Hematopoietic multipotent progenitor cell treated with erythropoietin and hydrocortisone succinate and interleukin-3 and kit ligand, for 6 days (in vitro differentiated cells): ENCODE results near the gene MINDY2.
A peak's percentile ranks its signal among the peaks of the same experiment; 100 is the strongest.
"Not testable (repeated sequence)": the region's sequence is repeated elsewhere in the genome, so short reads cannot be mapped to it uniquely, and the experiment has no call there.

Experiments
- DNase-seq: peaks from one replicate; pipeline ENCODE4 v3.0.0-alpha.2; 2015

Gene MINDY2

GRCh38 chr15:58755350-58755749 is 15.8 kb upstream of the MINDY2 start:
- DNase-seq, result no peak

- peak; percentile 45 for DNase-seq
These were observed 15.1 kb upstream of the MINDY2 start for GRCh38 chr15:58755956-58756355.

- peak; percentile 43 for DNase-seq
These were observed 13.0 kb upstream of the MINDY2 start for GRCh38 chr15:58758141-58758540.

GRCh38 chr15:58760385-58761009 is 10.6 kb upstream of the MINDY2 start:
- no peak for DNase-seq

- peak; percentile 38 for DNase-seq
These were observed 10.1 kb upstream of the MINDY2 start for GRCh38 chr15:58761010-58761388.

GRCh38 chr15:58762285-58762684 is 8.8 kb upstream of the MINDY2 start:
- no peak for DNase-seq

- no peak for DNase-seq
These were observed 8.4 kb upstream of the MINDY2 start for GRCh38 chr15:58762731-58763130.

GRCh38 chr15:58764468-58764867 is 6.6 kb upstream of the MINDY2 start:
- no peak for DNase-seq

- no peak for DNase-seq
These were observed 4.8 kb upstream of the MINDY2 start for GRCh38 chr15:58766290-58766689.

- DNase-seq, result not testable (repeated sequence)
These were observed 2.5 kb upstream of the MINDY2 start for GRCh38 chr15:58768601-58769004.

GRCh38 chr15:58770519-58770856 is 614 bp upstream of the MINDY2 start:
- DNase-seq, result peak; percentile 74

- peak; percentile 24 for DNase-seq
These were observed 634 bp downstream of the MINDY2 start for GRCh38 chr15:58771621-58772250.

- DNase-seq, result no peak
These were observed 1.9 kb downstream of the MINDY2 start for GRCh38 chr15:58773024-58773423.

- DNase-seq, result no peak
These were observed 4.3 kb downstream of the MINDY2 start for GRCh38 chr15:58775402-58775801.

GRCh38 chr15:58777107-58777506 is 6.0 kb downstream of the MINDY2 start:
- DNase-seq, result no peak

GRCh38 chr15:58779554-58779953 is 8.5 kb downstream of the MINDY2 start:
- peak; percentile 23 for DNase-seq

GRCh38 chr15:58785355-58785754 is 14.3 kb downstream of the MINDY2 start:
- DNase-seq, result no peak

GRCh38 chr15:58788056-58788710 is 17.1 kb downstream of the MINDY2 start:
- DNase-seq, result no peak

- DNase-seq, result no peak
These were observed 22.8 kb downstream of the MINDY2 start for GRCh38 chr15:58793862-58794261.

GRCh38 chr15:58795825-58796224 is 24.7 kb downstream of the MINDY2 start:
- no peak for DNase-seq

GRCh38 chr15:58797505-58797904 is 26.4 kb downstream of the MINDY2 start:
- no peak for DNase-seq

- peak; percentile 7 for DNase-seq
These were observed 34.0 kb downstream of the MINDY2 start for GRCh38 chr15:58805095-58805494.

GRCh38 chr15:58823267-58823666 is 52.2 kb downstream of the MINDY2 start:
- DNase-seq, result not testable (repeated sequence)

GRCh38 chr15:58830556-58830955 is 59.5 kb downstream of the MINDY2 start:
- no peak for DNase-seq
